Keratinocyte (primary cell): ENCODE data around the gene FARP1. TPM values are rescaled to one million over a fixed set of nuclear protein-coding genes. Genes with fewer than 3 reads are reported as not detected.

Experiments used
- DNase-seq: peaks from one replicate; pipeline ENCODE4 v3.0.0-alpha.2; 2011; ENCODE audit warnings: low read depth, missing footprints, low spot score
- FAIRE-seq: peaks from 2 replicates; lab custom pipeline; 2011; peaks lifted over from hg19 to GRCh38; lab: Jason Lieb, UNC
- H2AFZ ChIP-seq: 2 replicates; pipeline ENCODE4 v1.6.0; 2012; ENCODE audit warnings: low read length, control low read depth, inconsistent platforms; ENCODE audit not compliant: control insufficient read depth
- H3K27ac ChIP-seq: 2 replicates; pipeline ENCODE4 v1.5.1; 2011; ENCODE audit warnings: low read length; ENCODE audit not compliant: control insufficient read depth, insufficient read depth
- H3K27me3 ChIP-seq: 3 replicates; pipeline ENCODE4 v1.6.0; 2011; ENCODE audit warnings: low read length; ENCODE audit not compliant: control insufficient read depth, insufficient read depth; ENCODE audit errors: extremely low read depth
- H3K36me3 ChIP-seq, 2 experiments: 2 replicates in 1 of 2; 3 replicates in 1 of 2; pipeline ENCODE4 v1.5.1; 2011; ENCODE audit warnings: low read length in 2 of 2, mild to moderate bottlenecking in 1 of 2; ENCODE audit not compliant: control insufficient read depth in 2 of 2, insufficient read depth in 2 of 2; ENCODE audit errors: extremely low read depth in 1 of 2
- H3K4me1 ChIP-seq: 3 replicates; pipeline ENCODE4 v1.5.1; 2011; ENCODE audit warnings: low read length; ENCODE audit not compliant: control insufficient read depth, insufficient read depth; ENCODE audit errors: extremely low read depth
- H3K4me2 ChIP-seq: 3 replicates; pipeline ENCODE4 v1.6.0; 2011; ENCODE audit warnings: low read depth, low read length; ENCODE audit not compliant: control insufficient read depth, insufficient read depth; ENCODE audit errors: extremely low read depth
- H3K4me3 ChIP-seq, 3 experiments: fragments of 200-600 bp in 1 of 3; sonication (generic) in 1 of 3; 2 replicates in 2 of 3; 3 replicates in 1 of 3; pipeline ENCODE4 v1.5.1; 2011 to 2016; ENCODE audit warnings: low read length in 3 of 3, mild to moderate bottlenecking in 3 of 3, control low read depth in 2 of 3, inconsistent platforms in 1 of 3, low read depth in 1 of 3, mixed read lengths in 1 of 3, mixed run types in 1 of 3, moderate library complexity in 1 of 3; ENCODE audit not compliant: control insufficient read depth in 2 of 3, insufficient read depth in 2 of 3; ENCODE audit errors: extremely low read depth in 1 of 3
- H3K79me2 ChIP-seq: 2 replicates; pipeline ENCODE4 v1.6.0; 2012; ENCODE audit warnings: low read length; ENCODE audit not compliant: control insufficient read depth, insufficient read depth
- H3K9ac ChIP-seq: 3 replicates; pipeline ENCODE4 v1.6.0; 2011; ENCODE audit warnings: low read length; ENCODE audit not compliant: control insufficient read depth, insufficient read depth; ENCODE audit errors: extremely low read depth
- H3K9me1 ChIP-seq: 3 replicates; pipeline ENCODE4 v1.6.0; 2011; ENCODE audit warnings: low read length; ENCODE audit not compliant: control insufficient read depth, insufficient read depth; ENCODE audit errors: extremely low read depth
- H3K9me3 ChIP-seq: 2 replicates; pipeline ENCODE4 v1.5.1; 2012; ENCODE audit warnings: low read depth, low read length; ENCODE audit not compliant: control insufficient read depth
- H4K20me1 ChIP-seq: 3 replicates; pipeline ENCODE4 v1.6.0; 2011; ENCODE audit warnings: low read length; ENCODE audit not compliant: control insufficient read depth, insufficient read depth; ENCODE audit errors: extremely low read depth
- CTCF ChIP-seq, 3 experiments: IDR thresholded peaks in 1 of 3; conservative IDR thresholded peaks in 1 of 3; optimal IDR thresholded peaks in 1 of 3; 2 replicates in 2 of 3; 3 replicates in 1 of 3; pipeline versions ENCODE3 to v1.5.1; 2011; ENCODE audit warnings: low read length in 3 of 3, mild to moderate bottlenecking in 3 of 3, moderate library complexity in 2 of 3, control low read depth in 1 of 3, inconsistent platforms in 1 of 3; ENCODE audit not compliant: insufficient read depth in 2 of 3; ENCODE audit errors: extremely low read depth in 1 of 3
- EZH2 ChIP-seq: IDR thresholded peaks from one replicate; pipeline ENCODE4 v1.6.1; 2012; ENCODE audit warnings: inconsistent platforms, mild to moderate bottlenecking, low read length, moderate library complexity
- dilution Hi-C: fragments of 300-500 bp; cut with MboI; formaldehyde crosslinking; loops from one replicate; pipeline ENCODE4 v1.7.0; 2020; ENCODE audit warnings: low sequenced_read_pairs; ENCODE audit not compliant: extremely low pct_ligation_motif_present
- polyA plus RNA-seq, 5 experiments: library from polyadenylated mRNA; depleted of rRNA in 3 of 5; stranded (reverse) in 3 of 5; stranded (forward) in 1 of 5; unstranded in 1 of 5; fragments of >200 nt; gene quantifications; 1 replicate in 1 of 5; 2 replicates in 3 of 5; 3 replicates in 1 of 5; pipeline versions ENCODE4 v1.2.1 to v1.2.3, GENCODE V29; 2011 to 2012; ENCODE audit warnings: missing spikeins in 2 of 5, low read depth in 1 of 5, low replicate concordance in 1 of 5

The FARP1 gene
- polyA plus RNA-seq, 1 donor (not counting 4 experiments of a cell fraction or from before 2014, with no cell fraction given), result 10.3 TPM

GRCh38 chr13:98462241-98462882, 319.5 kb downstream of the FARP1 start:
- Histone ChIP-seq H3K36me3 (peaks cover 38 to 53% of the 10 kb centered on the region in 2 experiments), H2AFZ (no peak overlapping the region), H3K27ac (no peak overlapping the region), H3K4me2 (no peak overlapping the region), H3K4me3 (no peak overlapping the region), H3K9me1 (no peaks in the 10 kb centered on the region), H3K4me1 (peaks cover 10% of the 10 kb centered on the region), H3K9ac (no peak overlapping the region), H3K79me2 (peaks cover 43% of the 10 kb centered on the region), H3K9me3 (no peaks in the 10 kb centered on the region), H4K20me1 (peaks cover 3% of the 10 kb centered on the region), H3K27me3 (no peaks in the 10 kb centered on the region)
- dilution Hi-C loops, result no loop called here
- FAIRE-seq (no peak), DNase-seq (no peak)
- TF ChIP-seq CTCF (optimal IDR thresholded peaks at IDR 0.05 in 1 of 3, IDR thresholded peaks at IDR 0.05 in 1 of 3, conservative IDR thresholded peaks at IDR 0.05 in 1 of 3; ENCODE audit: extremely low read depth in 1 of 3, insufficient read depth in 2 of 3, low read length in 3 of 3) (no peak), EZH2 (no peak)

- no peaks in the 10 kb centered on the region for H3K9me1 ChIP-seq
- H3K27ac ChIP-seq, result no peak overlapping the region
- H3K9ac ChIP-seq, result no peak overlapping the region
- peaks cover 3% of the 10 kb centered on the region for H4K20me1 ChIP-seq
- DNase-seq, result no peak
- H3K4me3 ChIP-seq, result no peak overlapping the region
- dilution Hi-C loops, result no loop called here
- peaks cover 40 to 55% of the 10 kb centered on the region in 2 experiments for H3K36me3 ChIP-seq
- H3K27me3 ChIP-seq, result no peaks in the 10 kb centered on the region
- no peak for FAIRE-seq
- TF ChIP-seq EZH2, result no peak
- no peak for TF ChIP-seq CTCF (optimal IDR thresholded peaks at IDR 0.05 in 1 of 3, IDR thresholded peaks at IDR 0.05 in 1 of 3, conservative IDR thresholded peaks at IDR 0.05 in 1 of 3; ENCODE audit: extremely low read depth in 1 of 3, insufficient read depth in 2 of 3, low read length in 3 of 3)
- no peak overlapping the region for H3K4me2 ChIP-seq
- peaks cover 49% of the 10 kb centered on the region for H3K79me2 ChIP-seq
- no peak overlapping the region for H2AFZ ChIP-seq
- H3K9me3 ChIP-seq, result no peaks in the 10 kb centered on the region
- H3K4me1 ChIP-seq, result peaks cover 10% of the 10 kb centered on the region
These were observed 320.1 kb downstream of the FARP1 start for GRCh38 chr13:98462946-98463345.
